ENCODE results near the gene TCP11.

TCP11 gene

DNA sequence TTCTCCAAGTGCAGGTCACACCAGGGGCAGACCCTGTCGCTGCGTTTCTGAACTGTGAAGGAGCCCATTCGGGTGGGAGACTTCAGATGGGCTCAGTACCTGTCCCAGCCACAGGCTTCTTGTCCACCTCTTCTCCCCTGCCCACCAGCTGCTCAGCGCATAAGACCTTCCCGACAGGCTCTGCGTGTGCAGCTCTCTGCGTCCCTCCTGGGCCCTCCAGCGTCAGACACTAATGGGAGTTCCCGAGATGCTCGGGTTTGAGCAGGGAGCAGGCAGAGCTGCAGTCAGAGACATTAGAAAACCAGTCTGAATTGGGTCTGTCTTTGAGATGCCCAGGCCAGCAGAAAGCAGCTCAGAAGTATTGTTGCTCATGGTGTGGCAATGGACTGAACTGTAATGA lies 50.4 kb downstream of the TCP11 start:
- no peak for FAIRE-seq

DNA sequence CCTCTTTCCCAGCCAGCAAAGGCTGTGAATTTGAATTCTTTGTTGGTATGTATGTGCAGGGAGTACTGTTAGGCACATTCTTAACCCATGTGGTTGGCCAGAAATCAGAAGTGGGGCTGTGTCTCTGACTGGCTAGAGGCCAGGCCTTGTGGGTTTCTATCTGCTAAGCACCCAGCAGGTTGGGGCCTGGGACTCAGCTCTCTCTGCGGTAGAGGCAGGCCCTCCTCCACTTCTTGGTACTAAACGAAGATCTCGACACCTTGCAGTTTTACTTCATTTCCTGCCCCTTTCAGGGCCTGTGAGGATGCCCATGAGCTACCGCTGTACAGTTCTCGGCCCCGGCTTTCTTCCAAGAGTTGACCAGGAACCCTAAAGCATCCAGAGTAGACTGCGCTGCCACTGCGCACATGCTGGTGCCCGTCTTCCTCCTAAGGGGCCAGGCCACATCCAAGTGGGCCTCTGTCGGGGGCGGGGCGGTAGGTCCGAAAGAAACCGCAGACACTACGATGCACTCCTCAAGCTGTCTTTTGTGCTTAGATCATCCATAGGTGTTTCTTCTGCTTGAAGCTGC lies 51.1 kb downstream of the TCP11 start:
- no peak for FAIRE-seq

DNA sequence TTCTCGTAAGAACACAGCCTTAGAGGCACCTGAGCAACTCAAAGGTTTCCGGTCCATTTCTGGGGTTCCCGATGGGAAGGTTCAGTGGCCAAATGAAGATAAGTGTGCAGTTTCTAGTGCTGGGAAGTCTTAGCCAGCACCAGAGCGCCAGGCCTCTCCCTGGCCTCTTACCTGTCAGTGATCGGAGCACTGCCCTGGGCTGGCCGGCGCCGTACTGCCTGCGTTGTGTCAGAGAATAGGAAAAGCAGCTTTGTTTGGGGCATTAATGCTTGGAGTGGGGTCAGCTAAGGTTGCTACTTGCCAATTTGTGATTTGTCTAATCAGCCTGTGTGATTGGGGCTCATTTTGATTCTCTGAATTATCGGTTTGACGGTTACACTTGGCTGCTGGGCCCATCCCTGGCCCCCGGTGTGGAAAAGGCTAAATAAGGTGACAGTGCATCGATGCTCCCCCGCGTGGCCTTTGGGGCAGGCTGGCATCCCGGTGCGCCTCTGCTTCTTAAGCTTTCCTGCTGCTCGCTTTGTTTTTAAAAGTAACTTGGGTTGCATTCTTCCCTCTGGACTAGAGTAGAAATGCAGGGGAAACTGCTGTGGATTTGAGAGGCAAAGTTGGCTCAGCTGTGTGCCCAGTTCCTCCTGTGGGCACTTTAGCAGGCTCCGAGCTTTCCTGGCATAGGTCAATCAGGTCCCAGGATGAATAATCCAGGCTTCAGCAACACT lies 51.8 kb downstream of the TCP11 start:
- FAIRE-seq, result no peak

DNA sequence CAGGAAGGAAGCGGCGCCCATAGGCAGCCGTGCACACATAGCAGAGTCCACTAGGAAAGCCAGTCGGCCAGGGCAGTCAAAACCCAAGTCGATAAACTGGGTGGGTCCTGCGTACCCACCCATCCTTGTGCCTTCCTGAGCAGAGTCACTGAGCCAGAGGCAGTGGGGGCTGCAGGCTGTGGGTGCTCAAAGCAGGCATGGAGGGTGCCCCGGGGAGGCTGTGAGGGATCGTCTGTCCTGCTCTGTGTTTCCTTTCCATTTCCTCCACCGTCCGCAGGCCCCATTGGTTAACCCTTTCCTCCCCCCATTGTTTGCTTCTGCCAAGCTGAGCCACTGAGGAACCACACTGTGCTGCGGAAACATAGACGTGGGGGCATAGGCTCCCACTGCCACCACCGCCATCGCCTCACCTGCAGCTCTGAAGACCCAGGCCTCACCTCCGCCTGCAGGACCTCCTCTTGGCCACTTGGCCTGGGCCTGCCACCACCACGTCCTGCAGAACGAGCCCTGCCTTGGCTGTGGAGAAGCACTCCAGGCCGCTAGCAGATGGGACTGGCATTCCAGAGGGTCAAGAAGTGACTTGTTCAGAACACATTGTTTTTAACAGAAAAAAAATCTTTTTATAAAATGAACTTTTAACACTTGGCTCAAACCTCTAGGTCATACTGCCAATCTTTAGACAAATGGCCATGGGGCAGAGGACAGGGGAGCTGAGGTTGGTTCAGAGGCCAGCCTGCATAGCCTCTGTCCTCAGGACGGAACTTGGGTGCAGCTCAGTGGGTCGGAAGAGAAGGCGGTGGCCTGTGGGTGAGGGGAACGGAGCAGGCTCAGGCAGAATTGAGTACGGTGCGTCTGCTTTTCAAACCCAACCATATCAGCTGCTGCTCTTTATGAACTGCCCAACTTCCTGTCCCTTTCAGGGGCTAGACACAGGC lies 52.6 kb downstream of the TCP11 start:
- FAIRE-seq, result no peak

DNA sequence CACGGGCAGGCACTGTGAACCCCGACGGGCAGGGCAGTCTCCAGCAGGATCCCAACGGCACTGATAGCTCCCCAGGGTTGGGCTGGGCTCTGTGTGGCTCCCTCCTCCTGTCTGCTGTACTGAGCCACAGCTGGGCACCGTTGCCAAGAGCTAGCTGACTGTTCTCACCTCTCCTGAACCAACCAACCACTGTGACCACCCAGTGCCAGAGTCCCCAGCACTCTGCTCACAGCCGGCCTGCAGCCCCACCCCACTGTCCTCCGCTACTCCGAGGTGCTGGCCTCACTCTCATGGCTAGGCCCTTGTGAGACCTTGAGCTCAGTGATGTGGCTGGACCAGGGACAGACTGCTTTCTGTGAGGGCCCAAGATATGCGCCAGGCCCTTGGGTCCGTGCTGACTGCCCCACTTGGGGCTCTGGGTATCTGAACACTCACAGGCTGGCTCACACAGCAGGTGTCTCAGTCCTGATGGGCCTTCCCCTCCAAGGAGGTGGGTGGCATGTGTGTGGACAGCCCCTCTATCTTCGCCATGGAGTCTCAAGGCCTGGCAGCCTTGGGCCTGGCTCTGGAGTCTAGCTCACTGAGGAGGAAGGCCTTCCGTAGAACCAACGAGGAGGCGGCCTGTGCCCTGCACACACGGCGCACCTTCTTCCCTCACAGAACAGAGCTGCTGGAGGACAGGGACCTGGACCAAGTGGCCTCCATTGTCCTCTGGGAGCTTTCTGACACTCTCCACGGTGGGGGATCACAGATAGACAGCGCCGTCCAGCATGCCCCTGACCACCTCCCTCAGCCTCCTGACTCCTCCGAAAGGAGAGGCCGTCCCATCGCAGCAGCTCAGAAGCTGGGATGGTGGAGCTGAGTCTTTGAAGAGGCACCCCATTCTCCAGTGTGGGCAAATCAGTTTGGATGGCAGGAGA lies 53.5 kb downstream of the TCP11 start:
- FAIRE-seq, result no peak

DNA sequence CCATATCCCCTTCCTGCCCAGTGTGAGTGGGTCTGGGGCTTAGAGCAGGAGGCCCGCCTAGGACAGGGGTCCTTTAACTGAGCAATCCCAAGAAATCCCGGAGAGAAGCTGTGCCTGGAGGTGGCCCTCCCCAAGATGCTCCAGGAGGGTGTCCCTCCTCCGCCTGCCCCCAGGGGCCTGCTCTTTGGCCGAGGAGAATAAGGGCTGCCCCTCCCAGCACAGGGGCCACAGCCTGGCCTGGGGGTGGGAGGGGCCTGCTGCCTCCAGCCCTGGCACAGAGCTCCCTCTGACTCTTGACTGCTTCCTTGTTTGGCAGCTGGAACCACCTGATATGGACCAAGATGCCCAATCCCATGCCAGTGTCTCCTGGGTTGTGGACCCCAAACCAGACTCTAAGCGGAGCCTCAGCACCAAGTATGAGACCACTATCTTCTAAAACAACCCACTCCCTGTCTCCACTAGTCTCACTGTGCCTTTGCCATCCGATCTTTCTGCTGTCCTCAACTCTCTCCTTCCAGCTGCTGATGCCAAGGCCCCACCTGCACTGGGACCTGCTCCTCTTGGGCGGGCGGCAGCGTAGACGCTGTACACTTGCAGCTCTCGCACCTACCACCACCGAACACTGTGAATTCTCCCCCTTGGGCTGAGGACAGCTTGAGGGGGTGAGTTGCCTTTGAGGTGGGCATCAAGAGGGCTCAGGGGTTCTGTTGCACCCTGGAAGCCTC lies 54.3 kb downstream of the TCP11 start:
- FAIRE-seq, result no peak

DNA sequence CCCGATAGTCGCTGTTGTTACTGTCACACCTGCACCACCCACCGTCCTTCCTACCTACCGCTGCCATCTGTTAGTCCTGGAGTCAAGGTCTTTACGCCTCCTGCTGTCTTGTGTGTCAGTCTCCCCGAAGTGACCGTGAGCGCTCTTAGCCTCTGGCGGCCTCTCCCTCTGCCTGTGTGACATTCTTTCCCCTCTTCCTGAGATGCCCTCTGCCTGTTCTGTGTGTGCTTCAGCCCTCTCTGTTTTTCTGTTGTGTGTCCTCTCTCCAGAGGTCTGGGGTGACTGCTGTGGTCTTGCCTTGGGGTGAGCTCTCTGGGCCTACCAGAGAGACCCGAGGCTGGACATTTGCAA lies 54.9 kb downstream of the TCP11 start:
- no peak for FAIRE-seq

DNA sequence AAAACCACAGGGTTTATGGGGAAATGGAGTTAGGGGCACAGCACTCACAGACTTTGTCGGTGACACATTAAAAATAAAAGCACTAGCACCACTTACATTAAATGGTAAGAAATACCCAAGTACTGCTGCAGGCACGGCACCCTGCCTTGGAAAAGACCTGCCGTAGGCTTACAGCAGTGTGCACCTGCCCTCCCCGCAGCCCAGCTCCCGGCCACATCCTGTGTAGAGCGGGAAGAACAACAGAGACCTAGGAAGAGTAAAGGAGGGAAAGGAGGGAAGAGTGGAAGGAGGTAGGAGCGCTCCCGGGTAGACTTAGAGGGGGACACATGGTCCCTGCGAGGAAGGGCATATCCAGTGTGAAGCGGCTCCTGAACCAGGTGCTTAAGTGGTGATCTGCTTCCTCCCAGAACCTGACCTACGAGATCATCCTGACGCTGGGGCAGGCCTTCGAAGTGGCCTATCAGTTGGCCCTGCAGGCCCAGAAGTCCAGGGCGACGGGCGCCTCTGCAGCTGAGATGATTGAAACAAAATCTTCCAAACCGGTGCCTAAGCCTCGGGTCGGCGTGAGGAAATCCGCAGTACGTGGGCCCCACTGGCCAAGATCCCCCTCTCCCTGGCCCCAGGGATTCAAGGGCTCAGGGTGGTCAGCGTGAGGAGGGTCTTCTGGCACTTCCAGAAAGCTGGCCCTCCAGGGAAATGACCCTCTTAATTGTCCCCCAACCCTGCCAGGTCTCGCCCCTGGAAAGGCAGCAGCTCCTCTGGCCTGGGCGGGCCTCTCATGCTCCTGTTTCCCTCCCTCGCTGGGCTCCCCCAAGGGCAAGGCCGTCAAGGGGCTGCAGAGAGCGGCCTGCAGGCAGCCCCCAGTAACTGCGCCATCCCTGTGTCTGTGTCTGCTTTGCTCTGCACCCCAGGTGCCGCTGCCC lies 55.5 kb downstream of the TCP11 start:
- no peak for FAIRE-seq

DNA sequence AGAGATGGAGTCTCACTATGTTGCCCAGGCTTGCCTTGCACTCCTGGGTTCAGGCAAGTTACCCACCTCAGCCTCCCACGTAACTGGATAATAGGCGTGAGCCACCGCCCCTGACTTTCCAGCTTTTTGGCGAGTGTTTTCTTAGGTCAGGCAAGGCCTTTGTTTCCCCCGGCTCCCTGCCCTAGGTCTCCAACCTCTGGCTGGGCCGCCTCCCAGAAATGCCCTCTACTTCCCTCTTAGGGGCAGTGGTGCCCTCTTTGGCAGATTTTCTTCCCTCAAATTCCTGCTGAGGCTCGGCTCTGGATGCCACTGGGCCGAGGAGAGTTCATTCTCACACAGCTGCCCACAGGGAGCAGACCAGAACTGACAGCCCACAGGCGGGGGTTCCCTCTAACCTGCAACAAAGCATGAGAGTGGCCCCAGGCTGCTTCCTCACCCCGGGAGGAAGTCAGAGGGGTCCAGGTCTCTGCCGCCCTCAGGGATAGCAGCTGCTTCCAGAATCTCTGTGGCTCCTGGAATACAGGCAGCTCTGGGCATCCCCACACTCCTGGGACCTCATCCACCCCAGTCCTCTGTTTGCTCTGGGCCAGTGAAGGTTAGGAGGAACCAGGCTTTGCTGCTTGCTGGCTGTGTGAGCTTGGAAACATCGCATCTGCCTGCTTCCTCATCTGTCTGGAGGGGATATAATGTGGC lies 56.5 kb downstream of the TCP11 start:
- no peak for FAIRE-seq

DNA sequence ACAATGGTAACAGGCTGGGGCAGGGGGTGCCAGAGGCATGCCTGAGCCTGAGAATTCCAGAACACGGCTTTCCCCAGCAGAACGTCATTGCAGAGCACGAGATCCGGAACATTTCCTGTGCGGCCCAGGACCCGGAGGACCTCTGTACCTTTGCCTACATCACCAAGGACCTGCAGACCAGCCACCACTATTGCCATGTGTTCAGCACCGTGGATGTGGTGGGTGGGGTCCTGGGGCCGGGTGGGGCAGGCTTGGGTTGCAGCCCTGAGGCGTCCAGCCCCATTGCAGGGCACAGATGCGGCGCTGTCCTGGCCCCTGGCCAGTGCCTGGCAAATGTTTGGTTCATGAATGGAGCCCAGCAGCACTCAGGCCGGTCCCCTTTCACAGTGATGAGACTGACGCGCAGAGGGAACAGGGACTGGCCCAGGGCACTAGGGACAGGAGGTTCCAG lies 57.1 kb downstream of the TCP11 start:
- FAIRE-seq, result no peak

DNA sequence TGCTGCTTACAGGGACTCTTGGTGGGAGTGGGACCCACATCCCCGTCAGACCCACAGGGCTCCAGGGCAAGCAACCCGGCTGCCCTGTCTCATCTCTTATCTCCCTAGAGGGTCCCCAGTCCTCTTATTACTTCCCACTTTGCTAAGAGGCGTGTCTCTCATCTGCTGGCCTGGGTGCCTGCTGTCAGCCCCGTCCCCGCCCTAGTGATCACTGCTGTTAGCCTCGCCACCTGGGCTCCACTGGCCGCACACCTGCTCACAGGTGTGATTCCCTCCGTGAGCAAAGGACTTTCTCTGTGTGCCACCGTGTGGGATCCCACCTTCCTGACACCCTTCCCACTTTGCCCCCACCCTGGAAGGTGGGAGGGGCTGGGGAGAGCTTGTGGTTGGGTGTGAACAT lies 57.6 kb downstream of the TCP11 start:
- no peak for FAIRE-seq

DNA sequence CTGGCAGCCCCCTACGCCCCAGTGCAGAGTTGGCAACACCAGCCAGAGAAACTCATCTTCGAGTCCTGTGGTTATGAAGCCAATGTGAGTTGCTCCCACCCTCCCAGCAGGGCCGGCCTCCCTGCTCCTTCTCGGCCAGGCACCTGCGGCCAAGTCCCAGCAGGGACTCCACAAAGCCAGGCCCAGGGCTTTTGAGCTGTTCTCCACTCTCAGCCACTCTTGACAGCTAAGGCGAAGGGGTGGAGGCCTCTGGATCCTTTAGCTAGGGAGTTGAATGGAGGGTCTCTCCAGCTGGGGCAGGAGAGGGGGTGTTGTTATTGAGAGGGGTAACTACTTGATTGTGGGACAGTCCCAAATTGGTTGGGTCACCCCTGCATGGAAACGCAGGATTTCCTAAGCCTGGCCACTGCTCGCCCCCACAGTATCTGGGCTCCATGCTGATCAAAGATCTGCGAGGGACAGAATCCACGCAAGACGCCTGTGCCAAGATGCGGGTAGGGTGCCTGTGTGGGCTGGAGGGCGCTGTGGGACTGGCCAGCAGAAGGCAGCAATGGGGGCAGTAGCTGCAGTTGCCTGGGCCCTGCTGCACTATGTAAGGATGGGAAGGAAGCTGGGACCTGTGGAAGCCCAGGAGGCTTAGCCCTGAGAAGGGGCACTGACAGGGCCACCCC lies 58.3 kb downstream of the TCP11 start:
- FAIRE-seq, result no peak

DNA sequence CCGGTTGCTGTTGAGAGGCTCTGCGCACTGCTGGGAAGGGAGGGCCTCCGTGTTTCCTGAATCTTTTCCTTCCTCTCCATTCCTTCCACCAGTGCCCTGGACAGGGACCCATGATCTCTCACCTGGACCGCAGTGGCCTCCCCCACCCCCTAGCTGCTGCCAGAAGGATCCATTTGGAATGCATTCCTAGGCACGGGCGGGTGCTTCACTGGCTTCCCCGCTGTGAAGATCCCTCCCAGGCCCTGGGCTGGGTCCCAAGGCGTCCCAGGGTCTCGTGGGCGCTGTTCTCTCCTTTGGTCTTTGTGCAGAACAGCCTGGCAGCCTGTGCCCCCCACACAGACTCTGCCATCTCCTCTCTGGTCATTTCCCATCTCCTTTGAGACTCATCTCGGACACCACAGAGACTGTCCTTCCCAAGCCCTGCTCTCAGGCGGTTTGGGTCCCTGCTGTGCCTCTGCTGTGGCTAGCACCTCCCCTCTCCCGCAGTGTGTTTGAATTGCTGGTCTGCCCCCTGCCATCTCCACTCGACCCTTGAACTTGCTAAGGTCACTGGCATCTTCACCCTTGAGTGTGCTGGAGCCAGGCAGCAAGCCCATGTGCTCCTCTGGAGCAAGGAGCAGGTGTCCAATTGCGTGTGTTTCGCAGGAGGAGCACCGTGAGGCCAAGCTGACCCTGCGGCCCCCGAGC lies 59.0 kb downstream of the TCP11 start:
- no peak for FAIRE-seq

DNA sequence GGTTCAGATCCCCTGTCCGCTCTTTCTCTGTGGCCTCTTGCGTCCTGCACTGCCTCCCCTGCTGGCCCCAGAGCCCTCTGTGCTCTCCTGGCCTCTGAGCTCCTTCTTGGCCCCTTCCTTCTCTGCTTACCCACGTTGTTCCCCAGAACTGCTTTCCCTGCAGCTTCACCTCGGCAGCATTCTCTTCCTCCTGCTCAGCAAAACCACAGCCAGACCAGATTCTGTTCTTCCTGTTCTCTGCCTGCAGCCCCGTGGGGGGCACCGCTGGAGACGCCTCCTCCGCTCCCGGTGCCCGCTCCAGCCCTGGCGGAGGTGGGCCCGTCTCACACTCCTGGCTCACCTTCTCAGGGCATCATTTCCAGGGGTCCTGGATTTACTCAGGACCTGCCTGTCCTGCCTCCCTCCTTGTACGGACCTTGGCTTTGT lies 59.7 kb downstream of the TCP11 start:
- FAIRE-seq, result no peak

DNA sequence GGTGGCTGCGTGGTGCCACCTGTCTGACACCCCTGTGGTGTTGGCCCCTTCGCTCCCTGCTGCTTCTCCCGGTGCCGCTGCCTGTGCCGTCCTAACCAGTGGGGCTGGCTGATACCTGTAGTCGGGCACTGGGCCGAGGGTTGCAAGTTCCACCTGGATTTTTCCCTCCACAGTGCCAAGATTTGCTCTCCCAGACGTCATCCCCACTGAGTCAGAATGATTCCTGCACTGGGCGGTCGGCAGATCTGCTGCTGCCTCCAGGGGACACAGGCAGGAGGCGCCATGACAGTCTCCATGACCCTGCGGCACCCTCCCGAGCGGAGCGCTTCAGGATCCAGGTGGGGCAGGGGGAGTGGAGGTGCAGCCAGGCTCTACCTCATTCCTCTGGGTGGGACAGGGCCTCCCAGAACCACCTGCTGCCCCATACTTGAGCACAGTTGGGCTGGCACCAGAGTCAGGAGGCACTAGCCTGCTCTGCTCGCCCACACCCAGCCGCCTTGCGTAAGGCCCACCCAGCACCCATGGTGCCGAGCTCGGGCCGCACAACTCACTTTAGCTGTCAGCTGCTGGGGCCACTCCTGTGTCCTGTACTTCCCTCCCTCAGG lies 60.2 kb downstream of the TCP11 start:
- FAIRE-seq, result no peak

DNA sequence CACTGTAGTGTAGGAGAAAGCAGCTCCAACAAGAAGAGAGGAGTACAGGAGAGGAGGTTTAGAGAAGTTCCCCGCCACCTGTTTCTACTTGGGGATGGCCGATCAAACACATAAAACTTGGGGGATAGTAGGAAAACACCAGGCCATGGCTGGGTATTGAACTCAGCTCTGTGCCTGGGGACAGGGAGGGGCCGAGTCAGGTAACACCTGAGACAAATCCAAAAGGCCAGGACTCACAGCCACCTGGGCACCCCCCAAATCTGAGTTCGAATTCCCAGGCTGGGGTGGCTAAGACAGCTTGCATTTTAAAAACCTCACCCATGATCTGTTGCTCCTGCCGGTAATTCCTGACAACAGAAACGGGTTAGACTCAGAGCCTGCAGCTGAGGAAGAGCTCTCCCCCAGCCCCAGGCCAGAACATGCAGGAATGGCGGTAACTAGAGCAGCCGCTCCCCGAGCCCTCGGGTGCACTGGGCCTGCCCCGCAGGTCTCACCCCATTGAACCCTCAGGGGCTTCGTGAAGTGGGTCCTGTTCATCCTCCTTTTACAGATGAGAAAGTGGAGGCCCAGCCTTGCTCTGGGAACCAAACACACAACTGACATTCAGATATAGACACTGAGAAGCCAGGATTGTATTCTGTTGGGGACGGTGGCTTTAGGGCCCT lies 61.0 kb downstream of the TCP11 start:
- FAIRE-seq, result no peak

DNA sequence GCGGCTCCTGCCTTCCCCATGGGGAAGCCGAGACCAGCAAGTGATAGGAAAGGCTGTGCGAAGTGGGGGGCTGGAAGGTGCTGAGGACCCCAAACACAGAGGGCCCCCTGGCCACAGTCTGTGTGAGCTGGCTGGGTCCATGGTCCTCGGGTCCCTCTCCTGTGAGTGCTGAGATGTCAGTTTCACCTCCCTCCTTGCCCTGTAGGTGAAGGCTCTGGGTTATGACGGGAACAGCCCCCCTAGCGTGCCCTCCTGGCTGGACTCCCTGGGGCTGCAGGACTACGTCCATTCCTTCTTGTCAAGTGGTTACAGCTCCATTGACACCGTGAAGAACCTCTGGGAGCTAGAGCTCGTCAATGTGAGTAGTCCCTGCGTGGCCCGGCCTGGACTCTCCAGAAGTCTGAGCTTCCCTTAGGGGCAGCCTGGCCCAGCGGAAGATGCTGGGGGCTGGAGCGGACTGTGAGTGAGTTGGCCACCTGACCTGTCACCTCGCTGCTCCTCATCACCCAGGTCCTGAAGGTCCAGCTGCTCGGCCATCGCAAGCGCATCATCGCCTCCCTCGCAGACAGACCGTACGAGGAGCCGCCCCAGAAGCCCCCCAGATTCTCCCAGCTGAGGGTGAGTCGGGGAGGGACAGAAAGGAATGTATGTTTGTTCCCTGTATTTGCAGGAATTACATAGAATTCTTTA lies 61.7 kb downstream of the TCP11 start:
- no peak for FAIRE-seq
